Heart left ventricle (tissue), 16 donors: ENCODE data around the gene CYB561. TPM values are rescaled to one million over a fixed set of nuclear protein-coding genes. Genes with fewer than 3 reads are reported as not detected.
A peak's percentile ranks its signal among the peaks of the same experiment; 100 is the strongest.

Source experiments
- ATAC-seq, 4 donors: fragments of 200-7000 bp; cut with Tn5 transposase; one replicate each; pipeline ENCODE4 v1.9.1; 2020 to 2022; ENCODE audit warnings: moderate library complexity in 4 of 4, mild to moderate bottlenecking in 3 of 4, moderate number of reproducible peaks in 1 of 4
- DNase-seq, 5 donors: peaks; one replicate each; pipeline ENCODE4 v3.0.0-alpha.2; 2020
- H3K27ac ChIP-seq, 12 donors: fragments of 200-600 bp; sonication (generic) in 4 of 12; one replicate each; pipeline versions ENCODE4 v1.5.0 to v1.8.0; 2016 to 2022; ENCODE audit warnings: mild to moderate bottlenecking in 2 of 12
- H3K27me3 ChIP-seq, 9 donors: fragments of 200-600 bp; sonication (generic) in 2 of 9; one replicate each; pipeline versions ENCODE4 v1.5.1 to v1.8.0; 2016 to 2022; ENCODE audit warnings: mild to moderate bottlenecking in 3 of 9
- H3K36me3 ChIP-seq, 9 donors: fragments of 200-600 bp; sonication (generic) in 2 of 9; one replicate each; pipeline versions ENCODE4 v1.5.0 to v1.8.0; 2018 to 2022; ENCODE audit warnings: mild to moderate bottlenecking in 2 of 9
- H3K4me1 ChIP-seq, 12 donors: fragments of 200-600 bp; sonication (generic) in 4 of 12; one replicate each; pipeline versions ENCODE4 v1.5.0 to v1.8.0; 2016 to 2022; ENCODE audit warnings: mild to moderate bottlenecking in 3 of 12
- H3K4me3 ChIP-seq, 12 donors: fragments of 200-600 bp; sonication (generic) in 4 of 12; one replicate each; pipeline versions ENCODE4 v1.5.0 to v1.8.0; 2017 to 2022; ENCODE audit warnings: mild to moderate bottlenecking in 9 of 12, moderate library complexity in 4 of 12
- H3K9me3 ChIP-seq, 12 donors: fragments of 200-600 bp; sonication (generic) in 4 of 12; one replicate each; pipeline versions ENCODE4 v1.5.0 to v1.8.0; 2016 to 2022; ENCODE audit warnings: mild to moderate bottlenecking in 1 of 12
- POLR2A ChIP-seq, 2 donors: fragments of 450-650 bp; IDR thresholded peaks; one replicate each; pipeline ENCODE4 v1.6.1; 2017; ENCODE audit warnings: antibody characterized with exemption in 2 of 2, mild to moderate bottlenecking in 2 of 2, moderate library complexity in 2 of 2
- WGBS, 4 donors: extraction: QIAGEN DNeasy Blood & Tissue Kit in 2 of 4; methylation state at CpG; one replicate each; pipeline versions ENCODE4 v1.1.5 to v1.1.7; 2013 to 2018; 5-methylcytosine and 5-hydroxymethylcytosine counted together
- intact Hi-C, 10 donors: fragments of 100-400 bp; cut with DNase I; formaldehyde crosslinking; loops; one replicate each; pipeline versions ENCODE4 v1.11.1 to v1.14.2; 2022
- polyA plus RNA-seq, 2 donors: library from polyadenylated mRNA; stranded (reverse); fragments of 200-250 nt; gene quantifications; one replicate each; pipeline ENCODE4 v1.2.3, GENCODE V29; 2013
- total RNA-seq, 9 donors: library from RNA; depleted of rRNA in 2 of 9; stranded (reverse); fragments of >200 nt in 2 of 9; fragmentation: NEBNext Ultra II Directional in 3 of 9; extraction: Animal tissue kit (Norgen Biotek cat#: 25700) in 3 of 9; gene quantifications; one replicate each; pipeline versions ENCODE4 v1.1.0 to v1.2.4, GENCODE V29; 2016 to 2023
- TF ChIP-seq, protein P1 (sequence below), 12 donors: fragments of 200-600 bp; sonication (generic) in 4 of 12; IDR thresholded peaks; one replicate each; pipeline versions ENCODE4 v1.5.0 to v1.8.0; 2018 to 2022; ENCODE audit warnings: antibody characterized with exemption in 12 of 12, mild to moderate bottlenecking in 5 of 12
- donor health status: ischemic (EF 13 %, LVEDD 7.1; RV severe dilation, severe dysfunction).
- donor health status: healthy with polysubstance abuse.
- donor health status: DM: no; HTN: yes; CAD: no.
- donor health status: DM: no; HTN: no; CAD: no.
- donor health status: ischemic (EF 25% LVEDD 6.9; RV normal size, moderate dysfunction).
- donor health status: ischemic (EF 25% LVEDD 5.7; RV mildly dilated, moderate dysfunction).
- donor health status: healthy.
- donor health status: DM: yes; HTN: yes; CAD: no.
- donor health status: ischemic (EF 35%, LVEDD 5.7; RV mildly dilated, moderate dysfunction).
- donor health status: nonischemic (EF 11% LVEDD 7.7; RV severe dilation, severe dysfunction).
- donor health status: DM: yes; HTN: yes; CAD: no.
- donor health status: PGD.
- donor health status: ischemic (EF 29% LVEDD 5.4; RV normal size, mild dysfunction).
- donor health status: nonischemic (EF 23%, LVEDD 6.1; RV moderate dilation, normal function).

Gene CYB561
- total and polyA plus RNA-seq, 11 donors, result 4.8 to 19.2 (median 8.6) TPM

DNA sequence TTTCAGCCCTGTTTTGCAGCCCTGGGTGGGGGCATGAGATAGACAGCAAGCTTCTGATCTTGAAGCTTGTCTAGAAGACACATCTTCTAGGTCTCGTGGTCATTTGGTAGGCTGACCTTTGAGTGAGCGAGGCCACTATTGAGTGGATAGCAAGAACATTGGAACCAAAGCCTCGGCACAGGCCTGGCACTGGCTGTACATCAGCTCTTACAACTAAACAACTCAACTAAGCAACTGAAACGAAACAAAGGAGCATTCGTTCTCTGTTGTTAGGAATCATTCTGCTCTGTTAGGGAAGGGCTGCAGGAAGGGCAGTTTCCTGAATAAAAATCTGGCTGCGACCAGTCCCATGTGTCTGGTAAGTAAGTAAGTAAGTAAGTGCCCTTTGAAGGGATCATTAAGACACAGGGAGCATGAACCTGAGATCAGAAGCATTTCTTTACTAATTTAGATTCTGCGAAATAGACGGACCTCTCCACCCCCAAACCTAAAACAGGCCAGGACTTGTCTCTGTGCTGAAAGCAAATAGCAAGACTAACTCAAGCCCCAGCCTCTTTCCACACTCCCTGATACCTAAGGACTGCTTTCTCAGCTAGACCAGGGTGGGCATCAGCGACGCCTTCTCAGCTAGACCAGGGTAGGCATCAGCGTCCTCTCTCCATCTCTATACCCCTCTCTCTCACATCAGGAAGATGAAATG lies 22.7 kb downstream of the CYB561 start:
- peak overlapping the region in 3 of 12 donors; percentile 22 to 32 (median 29) for H3K27ac ChIP-seq

DNA sequence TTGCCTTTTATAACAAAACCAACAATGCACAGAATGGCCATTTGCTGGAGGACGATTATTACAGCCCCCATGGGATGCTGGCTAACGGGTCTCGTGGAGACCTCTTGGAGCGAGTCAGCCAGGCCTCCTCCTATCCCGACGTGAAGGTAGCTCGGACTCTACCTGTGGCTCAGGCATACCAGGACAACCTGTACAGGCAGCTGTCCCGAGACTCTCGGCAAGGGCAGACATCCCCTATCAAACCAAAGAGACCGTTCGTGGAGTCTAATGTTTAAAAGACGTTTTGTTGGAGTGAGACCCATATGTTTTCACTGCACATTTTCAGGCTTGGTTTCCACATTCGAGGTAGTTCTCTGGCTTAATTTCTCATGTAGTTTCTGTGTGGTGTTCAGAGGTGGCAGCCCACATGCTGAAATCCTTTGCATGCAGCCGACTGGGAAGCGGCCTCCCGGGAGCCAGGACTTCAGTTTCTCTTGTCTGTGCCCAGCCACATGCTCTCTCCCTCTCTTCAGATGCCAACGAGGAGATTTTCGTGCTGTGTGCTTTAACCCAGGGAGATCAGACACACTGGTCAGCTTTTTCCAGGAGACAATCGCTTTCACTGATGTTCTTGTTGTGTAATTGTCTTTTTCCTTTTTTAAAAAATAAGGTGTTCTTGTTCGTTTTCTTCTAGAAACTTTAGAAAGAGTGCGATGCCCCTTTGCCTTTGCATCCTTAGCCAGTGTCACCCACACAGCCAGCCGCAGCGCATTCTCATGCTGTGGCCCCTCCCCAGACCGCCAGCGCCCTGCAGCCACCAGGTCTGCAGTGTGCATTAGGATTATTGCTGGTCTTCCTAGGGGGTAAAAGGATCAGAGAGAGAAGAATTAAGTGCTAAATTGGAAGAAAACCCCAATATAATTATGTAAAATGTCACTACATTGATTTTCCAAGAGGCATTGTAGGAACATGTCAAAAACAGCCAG lies 24.1 kb downstream of the CYB561 start:
- H3K27ac ChIP-seq, result no peak overlapping the region
- peaks cover 0 to 22% (median 8%) of the 10 kb centered on the region in 12 donors for H3K4me1 ChIP-seq
- no peak for ATAC-seq
- WGBS, 4 donors, result 93 to 95% (median 94%) methylated on average over 25 of the region's 25 CpGs
- H3K4me3 ChIP-seq, result no peak overlapping the region
- no peaks in the 10 kb centered on the region for H3K9me3 ChIP-seq
- H3K36me3 ChIP-seq, result peaks cover 0 to 50% (median 18%) of the 10 kb centered on the region in 9 donors
- DNase-seq, result no peak
- intact Hi-C loops, result loop anchor here in 2 of 10 donors (10.0 kb wide), 2 partner anchors 263 to 353 kb away; partner anchors contain the start of genes CCDC47 (in 1 of the 2) and DDX42 (in 1 of the 2)
- H3K27me3 ChIP-seq, result no peaks in the 10 kb centered on the region
- no peak for TF ChIP-seq POLR2A (IDR thresholded peaks at IDR 0.05)
- TF ChIP-seq, protein P1, sequence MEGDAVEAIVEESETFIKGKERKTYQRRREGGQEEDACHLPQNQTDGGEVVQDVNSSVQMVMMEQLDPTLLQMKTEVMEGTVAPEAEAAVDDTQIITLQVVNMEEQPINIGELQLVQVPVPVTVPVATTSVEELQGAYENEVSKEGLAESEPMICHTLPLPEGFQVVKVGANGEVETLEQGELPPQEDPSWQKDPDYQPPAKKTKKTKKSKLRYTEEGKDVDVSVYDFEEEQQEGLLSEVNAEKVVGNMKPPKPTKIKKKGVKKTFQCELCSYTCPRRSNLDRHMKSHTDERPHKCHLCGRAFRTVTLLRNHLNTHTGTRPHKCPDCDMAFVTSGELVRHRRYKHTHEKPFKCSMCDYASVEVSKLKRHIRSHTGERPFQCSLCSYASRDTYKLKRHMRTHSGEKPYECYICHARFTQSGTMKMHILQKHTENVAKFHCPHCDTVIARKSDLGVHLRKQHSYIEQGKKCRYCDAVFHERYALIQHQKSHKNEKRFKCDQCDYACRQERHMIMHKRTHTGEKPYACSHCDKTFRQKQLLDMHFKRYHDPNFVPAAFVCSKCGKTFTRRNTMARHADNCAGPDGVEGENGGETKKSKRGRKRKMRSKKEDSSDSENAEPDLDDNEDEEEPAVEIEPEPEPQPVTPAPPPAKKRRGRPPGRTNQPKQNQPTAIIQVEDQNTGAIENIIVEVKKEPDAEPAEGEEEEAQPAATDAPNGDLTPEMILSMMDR (IDR thresholded peaks at IDR 0.05), result no peak

More for the DNA sequence above, 22.7 kb downstream of the CYB561 start:
- H3K4me3 ChIP-seq, result no peak overlapping the region
- 61 to 78% (median 68%) methylated on average over 11 of the region's 11 CpGs for WGBS, 4 donors
- no peaks in the 10 kb centered on the region for H3K9me3 ChIP-seq
- H3K27me3 ChIP-seq, result no peaks in the 10 kb centered on the region
- peaks cover 0 to 36% (median 9%) of the 10 kb centered on the region in 9 donors for H3K36me3 ChIP-seq
- intact Hi-C loops, result loop anchor here in 2 of 10 donors (10.0 kb wide), 2 partner anchors 261 to 351 kb away; partner anchors contain the start of genes CCDC47 (in 1 of the 2) and DDX42 (in 1 of the 2)
- TF ChIP-seq, protein P1 (IDR thresholded peaks at IDR 0.05), result no peak
- TF ChIP-seq POLR2A (IDR thresholded peaks at IDR 0.05), result no peak
- DNase-seq (no peak), ATAC-seq (peak in 1 of 4 donors; percentile 27)
- peaks cover 0 to 35% (median 10%) of the 10 kb centered on the region in 12 donors for H3K4me1 ChIP-seq

DNA sequence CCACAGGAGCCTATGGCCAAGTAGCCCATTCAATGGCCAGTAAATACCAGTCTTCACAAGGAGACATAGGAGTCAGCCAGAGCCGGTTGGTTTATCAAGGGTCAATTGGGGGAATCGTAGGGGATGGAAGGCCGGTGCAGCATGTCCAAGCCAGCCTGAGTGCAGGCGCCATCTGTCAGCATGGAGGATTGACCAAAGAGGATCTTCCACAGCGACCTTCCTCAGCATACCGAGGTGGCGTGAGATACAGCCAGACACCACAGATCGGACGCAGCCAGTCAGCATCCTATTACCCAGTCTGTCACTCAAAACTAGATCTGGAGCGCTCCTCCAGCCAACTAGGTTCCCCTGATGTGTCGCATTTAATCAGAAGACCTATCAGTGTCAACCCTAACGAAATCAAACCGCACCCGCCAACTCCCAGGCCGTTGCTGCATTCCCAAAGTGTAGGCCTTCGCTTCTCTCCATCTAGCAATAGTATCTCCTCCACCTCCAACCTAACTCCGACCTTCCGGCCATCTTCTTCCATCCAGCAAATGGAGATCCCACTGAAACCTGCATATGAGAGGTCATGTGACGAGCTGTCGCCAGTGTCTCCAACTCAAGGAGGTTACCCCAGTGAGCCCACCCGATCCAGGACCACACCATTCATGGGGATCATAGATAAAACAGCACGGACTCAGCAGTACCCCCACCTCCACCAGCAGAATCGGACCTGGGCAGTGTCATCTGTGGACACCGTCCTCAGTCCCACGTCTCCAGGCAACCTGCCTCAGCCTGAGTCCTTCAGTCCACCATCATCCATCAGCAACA lies 25.0 kb downstream of the CYB561 start:
- no peaks in the 10 kb centered on the region for H3K27me3 ChIP-seq
- ATAC-seq (no peak), DNase-seq (no peak)
- peaks cover 0 to 21% (median 5%) of the 10 kb centered on the region in 12 donors for H3K4me1 ChIP-seq
- H3K27ac ChIP-seq, result no peak overlapping the region
- peaks cover 0 to 59% (median 19%) of the 10 kb centered on the region in 9 donors for H3K36me3 ChIP-seq
- no peaks in the 10 kb centered on the region for H3K9me3 ChIP-seq
- TF ChIP-seq, protein P1 (IDR thresholded peaks at IDR 0.05), result no peak
- TF ChIP-seq POLR2A (IDR thresholded peaks at IDR 0.05), result no peak
- intact Hi-C loops, result loop anchor here in 2 of 10 donors (10.0 kb wide), 2 partner anchors 264 to 354 kb away; partner anchors contain the start of genes CCDC47 (in 1 of the 2) and DDX42 (in 1 of the 2)
- no peak overlapping the region for H3K4me3 ChIP-seq
- WGBS, 4 donors, result 95 to 97% (median 96%) methylated on average over 23 to 25 of the region's 25 CpGs
